Measurements from ENCODE around the gene CALM1.
A peak's percentile ranks its signal among the peaks of the same experiment; 100 is the strongest.

The CALM1 gene

GRCh38 chr14:90388437-90388836 lies 8.4 kb upstream of the CALM1 start:
- no peak for TF ChIP-seq YY1 (IDR thresholded peaks at IDR 0.05; ENCODE audit: low read depth)
- TF ChIP-seq TCF12 (IDR thresholded peaks at IDR 0.05; ENCODE audit: low read depth): 0 out of 2 replicates have a peak, but pooled peaks have one; percentile 21

- TF ChIP-seq EP300 (IDR thresholded peaks at IDR 0.05; ENCODE audit: borderline replicate concordance) (no peak), ZBTB7A (IDR thresholded peaks at IDR 0.05; ENCODE audit: low read depth) (no peak), EGR1 (IDR thresholded peaks at IDR 0.05) (no peak), TAF1 (IDR thresholded peaks at IDR 0.05; ENCODE audit: low read depth) (no peak), YY1 (IDR thresholded peaks at IDR 0.05; ENCODE audit: low read depth) (no peak), REST (IDR thresholded peaks at IDR 0.05; ENCODE audit: low read depth) (no peak), USF1 (IDR thresholded peaks at IDR 0.05) (no peak), CEBPB (IDR thresholded peaks at IDR 0.05) (no peak), MAX (IDR thresholded peaks at IDR 0.05) (no peak), NFIC (IDR thresholded peaks at IDR 0.05) (no peak), TCF12 (IDR thresholded peaks at IDR 0.05; ENCODE audit: low read depth) (no peak), CREB1 (IDR thresholded peaks at IDR 0.05; ENCODE audit: low read depth) (no peak), RAD21 (IDR thresholded peaks at IDR 0.05; ENCODE audit: low read depth) (no peak), FOXM1 (IDR thresholded peaks at IDR 0.05; ENCODE audit: borderline replicate concordance, low read depth) (no peak), TEAD4 (IDR thresholded peaks at IDR 0.05) (no peak)
Observed at GRCh38 chr14:90388982-90389381, 7.8 kb upstream of the CALM1 start.

- TF ChIP-seq TAF1 (IDR thresholded peaks at IDR 0.05; ENCODE audit: low read depth) (no peak), EP300 (IDR thresholded peaks at IDR 0.05; ENCODE audit: borderline replicate concordance) (no peak), USF1 (IDR thresholded peaks at IDR 0.05) (no peak), RAD21 (IDR thresholded peaks at IDR 0.05; ENCODE audit: low read depth) (no peak), REST (IDR thresholded peaks at IDR 0.05; ENCODE audit: low read depth) (no peak), FOXM1 (IDR thresholded peaks at IDR 0.05; ENCODE audit: borderline replicate concordance, low read depth) (no peak), CREB1 (IDR thresholded peaks at IDR 0.05; ENCODE audit: low read depth) (no peak), TCF12 (IDR thresholded peaks at IDR 0.05; ENCODE audit: low read depth) (no peak), TEAD4 (IDR thresholded peaks at IDR 0.05) (no peak)
Observed at GRCh38 chr14:90393966-90394365, 2.9 kb upstream of the CALM1 start.

GRCh38 chr14:90397425-90398314 lies 841 bp downstream of the CALM1 start:
- TF ChIP-seq ZBTB7A (IDR thresholded peaks at IDR 0.05; ENCODE audit: low read depth) (peak; percentile 69; the same call in 1 of the 2 replicates), FOXM1 (IDR thresholded peaks at IDR 0.05; ENCODE audit: borderline replicate concordance, low read depth) (no peak), NFIC (IDR thresholded peaks at IDR 0.05) (no peak), MAX (IDR thresholded peaks at IDR 0.05) (peak; percentile 25; the same call in 1 of the 2 replicates), EGR1 (IDR thresholded peaks at IDR 0.05) (peak; percentile 38; the same call in 1 of the 2 replicates), TCF12 (IDR thresholded peaks at IDR 0.05; ENCODE audit: low read depth) (peak; percentile 14; the same call in 1 of the 2 replicates)

GRCh38 chr14:90398315-90398839 lies 1.5 kb downstream of the CALM1 start:
- TF ChIP-seq USF1 (IDR thresholded peaks at IDR 0.05): no peak
- TF ChIP-seq MAX (IDR thresholded peaks at IDR 0.05): no peak
- TF ChIP-seq ZBTB7A (IDR thresholded peaks at IDR 0.05; ENCODE audit: low read depth): no peak
- no peak for TF ChIP-seq TEAD4 (IDR thresholded peaks at IDR 0.05)
- TF ChIP-seq EGR1 (IDR thresholded peaks at IDR 0.05): no peak
- no peak for TF ChIP-seq CEBPB (IDR thresholded peaks at IDR 0.05)
- no peak for TF ChIP-seq NFIC (IDR thresholded peaks at IDR 0.05)
- TF ChIP-seq YY1 (IDR thresholded peaks at IDR 0.05; ENCODE audit: low read depth): no peak
- TF ChIP-seq RAD21 (IDR thresholded peaks at IDR 0.05; ENCODE audit: low read depth): no peak
- TF ChIP-seq FOXM1 (IDR thresholded peaks at IDR 0.05; ENCODE audit: borderline replicate concordance, low read depth): no peak
- no peak for TF ChIP-seq CREB1 (IDR thresholded peaks at IDR 0.05; ENCODE audit: low read depth)
- TF ChIP-seq TAF1 (IDR thresholded peaks at IDR 0.05; ENCODE audit: low read depth): no peak
- TF ChIP-seq REST (IDR thresholded peaks at IDR 0.05; ENCODE audit: low read depth): no peak
